Endothelial cell of coronary artery (primary cell): Measurements from ENCODE around the gene CIB4. TPM values are rescaled to one million over a fixed set of nuclear protein-coding genes. Genes with fewer than 3 reads are reported as not detected.

Experiments used
- total RNA-seq: library from RNA; depleted of rRNA; stranded (reverse); fragments of >200 nt; gene quantifications from 2 replicates; pipeline ENCODE4 v1.2.3, GENCODE V29; 2014

The CIB4 gene
- total RNA-seq, result not detected in 2 replicates

GRCh38 chr2:26640781-26641564 lies at the start of gene CIB4:
CIB4 (minus strand) TSS chr2:26641366; CDS start chr2:26641314, 52 bp downstream.

Other genes with a start within 250 kb of the CIB4 start
- 0.27 TPM in 1 of 2 replicates, not detected in the other for gene DRC1, start 239.4 kb downstream of the CIB4 start, total RNA-seq
- 0.09 TPM in 2 replicates for gene OTOF, start 163.2 kb downstream of the CIB4 start, total RNA-seq
- not detected in 2 replicates for gene KCNK3, start 51.4 kb upstream of the CIB4 start, total RNA-seq
- 17.2 and 19.4 TPM in 2 replicates for gene SLC35F6, start 122.9 kb upstream of the CIB4 start, total RNA-seq
- 5.2 and 13.0 TPM in 2 replicates for gene CENPA, start 144.7 kb upstream of the CIB4 start, total RNA-seq
- not detected in 2 replicates for gene DPYSL5, start 206.8 kb upstream of the CIB4 start, total RNA-seq